Posterior cingulate gyrus (tissue), 11 donors: ENCODE measurements around the gene CD19.
"Not testable (repeated sequence)": the region's sequence is repeated elsewhere in the genome, so short reads cannot be mapped to it uniquely, and the experiment has no call there.

ENCODE experiments used
- DNase-seq, 10 donors: peaks; one replicate each; pipeline versions ENCODE4 v3.0.0 to v3.0.0-alpha.2; 2020 to 2021; ENCODE audit warnings: mixed read lengths in 3 of 10
- intact Hi-C: fragments of 100-400 bp; cut with DNase I; formaldehyde crosslinking; loops from one replicate; pipeline ENCODE4 v1.15.1; 2023

CD19 gene

GRCh38 chr16:28931801-28932225 is at the start of gene CD19:
CD19 (plus strand) TSS chr16:28931971; CDS start chr16:28932001, 30 bp downstream.
- peak in 1 of 10 donors; percentile 54 for DNase-seq
- intact Hi-C loops = no loop called here

GRCh38 chr16:28882551-28883160 is 49.1 kb upstream of the CD19 start:
- DNase-seq = no peak
- intact Hi-C loops = no loop called here

- intact Hi-C loops = no loop called here
Observed at GRCh38 chr16:28883221-28883996, 48.4 kb upstream of the CD19 start.

GRCh38 chr16:28884045-28884444 is 47.7 kb upstream of the CD19 start:
- intact Hi-C loops = no loop called here
- DNase-seq = no peak

More at GRCh38 chr16:28883221-28883996, 48.4 kb upstream of the CD19 start:
- no peak for DNase-seq

GRCh38 chr16:28886945-28887344 is 44.8 kb upstream of the CD19 start:
- no peak for DNase-seq
- intact Hi-C loops = no loop called here

GRCh38 chr16:28890355-28890754 is 41.4 kb upstream of the CD19 start:
- intact Hi-C loops, DNase-seq: not testable (repeated sequence)

- intact Hi-C loops = no loop called here
- no peak for DNase-seq
Observed at GRCh38 chr16:28891964-28892890, 39.5 kb upstream of the CD19 start.

GRCh38 chr16:28893291-28893690 is 38.5 kb upstream of the CD19 start:
- intact Hi-C loops = no loop called here
- DNase-seq = no peak

GRCh38 chr16:28895609-28896008 is 36.2 kb upstream of the CD19 start:
- intact Hi-C loops = no loop called here
- no peak for DNase-seq

- DNase-seq = no peak
- intact Hi-C loops = no loop called here
Observed at GRCh38 chr16:28897826-28898225, 33.9 kb upstream of the CD19 start.

- intact Hi-C loops = no loop called here
- DNase-seq = no peak
Observed at GRCh38 chr16:28898266-28898665, 33.5 kb upstream of the CD19 start.

GRCh38 chr16:28898942-28899341 is 32.8 kb upstream of the CD19 start:
- no peak for DNase-seq
- intact Hi-C loops = no loop called here

- DNase-seq = no peak
- intact Hi-C loops = no loop called here
Observed at GRCh38 chr16:28899882-28900590, 31.7 kb upstream of the CD19 start.

- intact Hi-C loops = no loop called here
- DNase-seq = no peak
Observed at GRCh38 chr16:28900601-28901000, 31.2 kb upstream of the CD19 start.

- intact Hi-C loops = no loop called here
- no peak for DNase-seq
Observed at GRCh38 chr16:28901862-28902261, 29.9 kb upstream of the CD19 start.

GRCh38 chr16:28902909-28903308 is 28.9 kb upstream of the CD19 start:
- intact Hi-C loops = no loop called here
- no peak for DNase-seq

- intact Hi-C loops = no loop called here
- DNase-seq = no peak
Observed at GRCh38 chr16:28903344-28904042, 28.3 kb upstream of the CD19 start.

GRCh38 chr16:28904363-28904762 is 27.4 kb upstream of the CD19 start:
- no peak for DNase-seq
- intact Hi-C loops = no loop called here

- DNase-seq = no peak
- intact Hi-C loops = no loop called here
Observed at GRCh38 chr16:28904828-28905227, 26.9 kb upstream of the CD19 start.

- intact Hi-C loops = no loop called here
Observed at GRCh38 chr16:28905229-28905754, 26.5 kb upstream of the CD19 start.

More at GRCh38 chr16:28905229-28905754, 26.5 kb upstream of the CD19 start:
- no peak for DNase-seq
